ENCODE measurements around the gene MRPL38.
"Not testable (repeated sequence)": the region's sequence is repeated elsewhere in the genome, so short reads cannot be mapped to it uniquely, and the experiment has no call there.

Gene MRPL38

GRCh38 chr17:75896415-75897159 lies 8.1 kb downstream of the MRPL38 start, which contains the start of gene TRIM65:
Gene TRIM65 (minus strand): TSS chr17:75896951. CDS start chr17:75896937, 14 bp downstream.
- DNase-seq (ENCODE audit: low read depth), result peak; percentile 82

- peak; percentile 43 for DNase-seq (ENCODE audit: low read depth)
These were observed 9.1 kb downstream of the MRPL38 start for GRCh38 chr17:75895370-75896155.

GRCh38 chr17:75894049-75894733 lies 10.5 kb downstream of the MRPL38 start:
- DNase-seq (ENCODE audit: low read depth), result peak; percentile 56

- no peak for DNase-seq (ENCODE audit: low read depth)
These were observed 11.2 kb downstream of the MRPL38 start for GRCh38 chr17:75893305-75894048.

- no peak for DNase-seq (ENCODE audit: low read depth)
These were observed 12.0 kb downstream of the MRPL38 start for GRCh38 chr17:75892556-75893224.

- no peak for DNase-seq (ENCODE audit: low read depth)
These were observed 12.8 kb downstream of the MRPL38 start for GRCh38 chr17:75891605-75892555.

- DNase-seq (ENCODE audit: low read depth), result no peak
These were observed 13.6 kb downstream of the MRPL38 start for GRCh38 chr17:75891022-75891604.

GRCh38 chr17:75889454-75889853 lies 15.2 kb downstream of the MRPL38 start:
- DNase-seq (ENCODE audit: low read depth), result no peak

GRCh38 chr17:75888484-75888883 lies 16.2 kb downstream of the MRPL38 start:
- no peak for DNase-seq (ENCODE audit: low read depth)

- DNase-seq (ENCODE audit: low read depth), result not testable (repeated sequence)
These were observed 18.8 kb downstream of the MRPL38 start for GRCh38 chr17:75885860-75886259.

GRCh38 chr17:75885431-75885830 lies 19.3 kb downstream of the MRPL38 start:
- no peak for DNase-seq (ENCODE audit: low read depth)

- DNase-seq (ENCODE audit: low read depth), result no peak
These were observed 22.8 kb downstream of the MRPL38 start for GRCh38 chr17:75881678-75882454.

GRCh38 chr17:75880266-75880665 lies 24.4 kb downstream of the MRPL38 start:
- DNase-seq (ENCODE audit: low read depth), result no peak

- DNase-seq (ENCODE audit: low read depth), result peak; percentile 48
These were observed 26.3 kb downstream of the MRPL38 start, which contains the start of gene TRIM47 for GRCh38 chr17:75878174-75878998. Gene TRIM47 (minus strand): TSS chr17:75878581. CDS start chr17:75878548, 33 bp downstream.

GRCh38 chr17:75877752-75878173 lies 26.9 kb downstream of the MRPL38 start:
- peak; percentile 73 for DNase-seq (ENCODE audit: low read depth)

- DNase-seq (ENCODE audit: low read depth), result peak; percentile 94
These were observed 27.5 kb downstream of the MRPL38 start for GRCh38 chr17:75876938-75877751.
